Measurements from ENCODE around the gene SOBP. TPM values are rescaled to one million over a fixed set of nuclear protein-coding genes. Genes with fewer than 3 reads are reported as not detected.

Gene SOBP
- total and polyA plus RNA-seq, 9 donors, result 8.7 to 31.3 (median 25.8) TPM

- no peak overlapping the region for H3K4me3 ChIP-seq
- intact Hi-C loops (cut with DNase I), result no loop called here
- H3K36me3 ChIP-seq, result no peaks in the 10 kb centered on the region
- H3K27me3 ChIP-seq, result no peaks in the 10 kb centered on the region
- H3K9me3 ChIP-seq, result no peaks in the 10 kb centered on the region
- no peaks in the 10 kb centered on the region for H3K4me1 ChIP-seq (ENCODE audit: insufficient read depth)
- DNase-seq, result no peak
- TF ChIP-seq EP300 (IDR thresholded peaks at IDR 0.05) (no peak), POLR2A (IDR thresholded peaks at IDR 0.05) (no peak), CTCF (IDR thresholded peaks at IDR 0.05) (no peak)
- 75 to 92% (median 89%) methylated on average over 3 of the region's 3 CpGs for WGBS, 3 donors
- no peak overlapping the region for H3K27ac ChIP-seq
Observed at GRCh38 chr6:107576852-107577251, 86.9 kb downstream of the SOBP start.

- H3K4me1 ChIP-seq (ENCODE audit: insufficient read depth), result no peaks in the 10 kb centered on the region
- no peak for DNase-seq
- TF ChIP-seq POLR2A (IDR thresholded peaks at IDR 0.05) (no peak), EP300 (IDR thresholded peaks at IDR 0.05) (no peak), CTCF (IDR thresholded peaks at IDR 0.05) (no peak)
- no peak overlapping the region for H3K27ac ChIP-seq
- no peak overlapping the region for H3K4me3 ChIP-seq
- 65 to 68% (median 67%) methylated on average over 6 of the region's 6 CpGs for WGBS, 3 donors
- no peaks in the 10 kb centered on the region for H3K27me3 ChIP-seq
- H3K9me3 ChIP-seq, result no peaks in the 10 kb centered on the region
- no peaks in the 10 kb centered on the region for H3K36me3 ChIP-seq
- intact Hi-C loops (cut with DNase I), result no loop called here
Observed at GRCh38 chr6:107578642-107579341, 88.9 kb downstream of the SOBP start.

- H3K4me3 ChIP-seq, result no peak overlapping the region
- no peak overlapping the region for H3K27ac ChIP-seq
- no peaks in the 10 kb centered on the region for H3K9me3 ChIP-seq
- DNase-seq, result no peak
- no peaks in the 10 kb centered on the region for H3K4me1 ChIP-seq (ENCODE audit: insufficient read depth)
- no peak for TF ChIP-seq EP300 (IDR thresholded peaks at IDR 0.05)
- WGBS, 3 donors, result 84 to 94% (median 93%) methylated on average over 6 of the region's 6 CpGs
- H3K36me3 ChIP-seq, result no peaks in the 10 kb centered on the region
- intact Hi-C loops (cut with DNase I), result no loop called here
- no peaks in the 10 kb centered on the region for H3K27me3 ChIP-seq
Observed at GRCh38 chr6:107579456-107580056, 89.6 kb downstream of the SOBP start.

GRCh38 chr6:107582086-107582485 lies 92.2 kb downstream of the SOBP start:
- no peaks in the 10 kb centered on the region for H3K27me3 ChIP-seq
- H3K27ac ChIP-seq, result no peak overlapping the region
- intact Hi-C loops (cut with DNase I), result no loop called here
- no peak for DNase-seq
- no peaks in the 10 kb centered on the region for H3K36me3 ChIP-seq
- no peak for TF ChIP-seq EP300 (IDR thresholded peaks at IDR 0.05)
- no peak for TF ChIP-seq CTCF (IDR thresholded peaks at IDR 0.05)
- no peak for TF ChIP-seq POLR2A (IDR thresholded peaks at IDR 0.05)
- H3K9me3 ChIP-seq, result no peaks in the 10 kb centered on the region
- H3K4me1 ChIP-seq (ENCODE audit: insufficient read depth), result no peaks in the 10 kb centered on the region
- no peak overlapping the region for H3K4me3 ChIP-seq

- TF ChIP-seq EP300 (IDR thresholded peaks at IDR 0.05) (no peak), CTCF (IDR thresholded peaks at IDR 0.05) (no peak), POLR2A (IDR thresholded peaks at IDR 0.05) (no peak)
- Histone ChIP-seq H3K36me3 (no peaks in the 10 kb centered on the region), H3K4me1 (ENCODE audit: insufficient read depth) (peaks cover 6% of the 10 kb centered on the region), H3K4me3 (no peak overlapping the region), H3K27ac (no peak overlapping the region), H3K9me3 (no peaks in the 10 kb centered on the region), H3K27me3 (no peaks in the 10 kb centered on the region)
- intact Hi-C loops (cut with DNase I), result no loop called here
- DNase-seq, result no peak
Observed at GRCh38 chr6:107584726-107585125, 94.8 kb downstream of the SOBP start.
